ENCODE data around the gene RBM45. TPM values are rescaled to one million over a fixed set of nuclear protein-coding genes. Genes with fewer than 3 reads are reported as not detected.

Gene RBM45
- total RNA-seq, 1 experiment from 2014 or later, result 19.8 TPM

DNA sequence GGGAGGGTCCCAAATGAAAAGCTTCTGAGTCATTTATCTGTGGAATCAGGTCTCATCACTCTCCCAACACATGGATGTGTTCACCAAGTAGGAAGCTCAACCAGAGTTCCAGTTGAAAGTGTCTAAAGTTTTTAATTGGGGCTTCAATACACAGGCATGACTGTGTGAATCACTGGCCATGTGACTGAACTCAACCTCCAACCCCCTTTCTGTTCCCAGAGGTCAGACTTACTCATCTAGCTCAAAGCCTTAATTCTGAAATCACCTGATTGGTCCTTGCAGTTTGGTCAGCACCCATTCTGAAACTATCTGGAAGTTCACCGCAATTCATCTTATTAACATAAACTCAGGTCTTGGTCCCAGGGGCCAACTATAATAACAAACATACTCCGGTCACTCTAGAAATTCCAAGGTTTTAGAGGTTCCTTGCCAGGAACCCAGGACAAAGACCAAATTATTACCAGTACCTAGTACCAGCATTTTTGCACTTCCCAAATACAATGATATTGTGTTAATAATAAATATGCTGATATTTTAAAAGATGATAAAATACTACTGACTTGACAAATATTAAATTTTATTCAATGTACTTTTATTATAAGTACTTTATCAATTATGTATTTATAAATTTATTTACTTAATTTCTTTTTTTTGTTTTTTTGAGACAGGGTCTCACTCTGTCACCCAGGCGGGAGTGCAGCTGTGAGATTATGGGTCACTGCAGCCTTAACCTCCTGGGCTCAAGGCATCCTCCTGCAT, 10.7 kb upstream of the RBM45 start:
- in situ Hi-C loops (cut with HindIII; ENCODE audit: low sequenced_read_pairs), result no loop called here
- no peak for DNase-seq (ENCODE audit: low spot score)

DNA sequence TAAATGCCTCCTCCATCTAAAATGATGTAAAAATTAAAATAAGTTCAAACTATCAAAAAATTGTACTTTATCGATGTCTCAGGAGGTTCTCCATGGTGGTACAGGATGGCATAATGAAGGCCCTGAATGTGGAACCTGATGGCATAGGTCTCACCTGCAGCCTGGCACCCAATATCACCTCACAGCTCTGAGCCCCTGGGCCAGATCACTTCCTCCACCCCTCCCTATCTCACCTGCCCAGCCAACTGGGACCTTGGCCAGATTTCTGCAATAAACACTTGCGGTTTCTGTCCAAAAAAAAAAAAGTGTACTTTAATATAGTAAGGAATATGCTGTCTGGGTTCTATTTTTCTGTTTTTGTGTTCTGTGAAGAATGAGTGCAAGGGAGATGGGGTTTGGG, 6.7 kb upstream of the RBM45 start:
- DNase-seq (ENCODE audit: low spot score), result no peak
- in situ Hi-C loops (cut with HindIII; ENCODE audit: low sequenced_read_pairs), result no loop called here

DNA sequence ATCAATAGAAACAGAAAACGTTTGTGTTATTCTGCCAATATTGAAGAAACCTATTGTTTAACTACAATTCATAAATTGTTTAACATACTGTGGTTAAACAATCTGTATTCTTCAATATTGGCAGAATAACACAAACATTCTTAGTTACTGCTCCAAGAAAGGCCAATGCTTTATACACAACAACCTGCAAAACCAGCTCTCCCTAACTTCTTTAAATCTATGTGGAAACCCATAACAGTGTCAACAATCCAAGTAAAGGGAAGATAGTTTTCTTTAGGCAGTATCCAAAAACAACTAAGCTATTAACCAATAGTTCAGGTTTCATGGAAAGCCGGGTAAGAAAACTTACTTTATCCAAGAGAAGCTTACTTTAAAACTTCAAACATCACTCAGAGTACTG, 6.2 kb upstream of the RBM45 start:
- no peak for DNase-seq (ENCODE audit: low spot score)
- in situ Hi-C loops (cut with HindIII; ENCODE audit: low sequenced_read_pairs), result no loop called here

DNA sequence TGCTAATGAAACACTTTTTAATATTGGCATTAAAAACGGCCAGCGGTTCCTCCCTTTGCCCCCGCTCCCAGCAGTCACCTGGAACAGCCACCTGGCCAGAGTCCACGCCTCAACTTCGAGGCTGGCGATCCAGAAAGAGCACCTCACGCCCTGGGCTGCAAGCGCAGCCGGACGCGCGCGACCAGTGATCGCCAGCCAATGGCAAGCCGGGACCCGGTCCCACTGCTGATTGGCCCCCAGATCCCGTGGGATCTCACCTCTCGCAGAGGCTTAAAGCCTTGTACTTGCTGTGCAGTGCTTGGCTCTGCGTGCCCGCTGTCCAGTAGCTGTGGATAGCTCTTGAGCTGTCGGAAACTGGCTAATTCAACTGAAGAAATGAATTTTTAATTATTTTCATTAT, 4.1 kb upstream of the RBM45 start:
- in situ Hi-C loops (cut with HindIII; ENCODE audit: low sequenced_read_pairs), result no loop called here
- DNase-seq (ENCODE audit: low spot score), result no peak

DNA sequence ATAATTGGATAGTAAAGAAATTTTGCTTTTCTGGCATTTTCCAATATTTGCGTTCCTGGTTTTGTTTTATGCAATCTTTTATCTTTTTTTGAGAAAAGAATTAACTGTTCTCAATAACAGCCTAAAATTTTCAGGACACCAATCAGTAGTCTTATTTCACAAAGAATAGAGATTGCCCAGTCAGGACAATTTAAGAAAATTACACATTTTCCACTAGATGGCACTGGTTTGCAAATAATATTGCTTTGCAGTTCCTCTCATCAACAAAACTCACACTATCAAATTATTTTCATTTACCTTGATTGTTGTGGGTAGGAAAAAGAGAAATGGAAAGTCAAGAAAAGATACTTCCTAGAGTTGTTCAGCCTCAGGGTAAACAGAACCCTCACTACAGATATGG, 2.4 kb upstream of the RBM45 start:
- peak; percentile 70 for DNase-seq (ENCODE audit: low spot score)
- in situ Hi-C loops (cut with HindIII; ENCODE audit: low sequenced_read_pairs), result no loop called here

DNA sequence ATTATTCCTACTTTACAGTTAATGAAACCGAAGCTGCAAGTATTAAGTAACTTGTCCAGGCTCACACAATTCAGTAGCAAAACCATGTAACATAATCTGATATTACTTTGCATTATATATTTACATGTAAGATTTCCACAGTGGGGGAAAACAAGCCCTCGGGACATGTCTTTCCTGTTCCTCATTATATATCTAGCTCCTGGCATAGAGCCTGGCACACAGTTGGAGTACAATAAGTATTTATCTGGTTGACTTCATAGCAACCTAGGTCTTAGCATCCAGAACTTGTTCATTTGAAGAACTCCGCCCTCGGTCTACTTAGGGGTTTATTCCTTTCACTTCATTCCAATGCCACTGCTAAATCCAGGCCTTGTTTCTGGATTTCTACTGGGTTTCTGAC, 1.6 kb upstream of the RBM45 start:
- no peak for DNase-seq (ENCODE audit: low spot score)
- in situ Hi-C loops (cut with HindIII; ENCODE audit: low sequenced_read_pairs), result no loop called here

DNA sequence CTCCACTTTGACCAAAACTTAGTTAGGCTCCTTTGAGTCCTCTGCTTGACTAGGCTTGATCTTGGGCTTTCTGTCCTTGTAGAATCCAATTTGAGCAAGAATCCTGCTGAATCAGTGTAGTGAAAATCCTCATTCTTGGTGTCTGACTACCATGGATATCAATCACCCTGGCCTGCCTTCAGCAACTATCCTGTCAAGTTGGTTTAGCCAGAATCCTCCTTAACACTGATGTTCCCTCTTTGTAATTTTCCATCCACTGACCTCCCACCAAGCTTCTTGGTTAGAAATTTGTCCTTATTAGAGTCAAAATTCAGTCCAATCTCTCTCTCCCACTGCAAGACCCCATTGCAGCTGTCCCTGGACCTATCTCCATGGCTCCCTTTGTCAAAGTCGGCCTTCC, 494 bp upstream of the RBM45 start:
- no peak for DNase-seq (ENCODE audit: low spot score)
- in situ Hi-C loops (cut with HindIII; ENCODE audit: low sequenced_read_pairs), result no loop called here

DNA sequence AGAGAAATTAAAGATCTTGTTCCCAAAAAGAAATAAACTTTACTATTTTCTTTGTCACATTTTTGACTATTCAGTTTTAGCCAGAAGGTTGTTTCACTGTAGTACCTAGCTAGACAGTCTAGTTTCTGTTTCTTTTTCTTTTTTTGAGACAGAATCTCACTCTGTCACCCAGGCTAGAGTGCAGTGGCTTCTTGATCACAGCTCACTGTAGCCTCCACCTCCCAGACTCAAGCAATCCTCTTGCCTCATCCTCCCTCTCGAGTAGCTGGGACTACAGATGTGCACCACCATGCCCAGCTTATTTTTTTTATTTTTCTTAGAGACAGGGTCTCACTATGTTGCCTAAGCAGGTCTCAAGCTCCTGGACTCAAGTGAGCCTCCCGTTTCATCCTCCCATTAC, 2.2 kb downstream of the RBM45 start:
- in situ Hi-C loops (cut with HindIII; ENCODE audit: low sequenced_read_pairs), result no loop called here
- no peak for DNase-seq (ENCODE audit: low spot score)

DNA sequence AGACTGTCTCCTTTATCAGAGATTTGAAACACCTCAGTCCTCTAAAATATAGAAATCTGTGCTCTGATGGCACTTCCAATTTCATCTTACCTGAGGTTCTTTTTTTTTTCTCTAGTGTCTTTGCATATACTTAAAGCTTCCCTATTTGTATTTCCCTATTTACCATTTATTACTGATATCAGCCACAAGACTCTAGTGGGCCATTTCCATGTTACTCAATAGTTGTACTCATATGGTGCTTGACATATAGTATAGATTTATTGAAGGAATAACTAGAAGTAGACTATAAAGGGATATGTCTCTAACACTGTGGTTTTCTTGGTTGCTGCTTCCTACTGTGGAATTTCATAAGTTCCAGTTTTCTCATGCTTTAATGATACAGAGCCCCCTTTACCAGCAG, 3.0 kb downstream of the RBM45 start:
- in situ Hi-C loops (cut with HindIII; ENCODE audit: low sequenced_read_pairs), result no loop called here

DNA sequence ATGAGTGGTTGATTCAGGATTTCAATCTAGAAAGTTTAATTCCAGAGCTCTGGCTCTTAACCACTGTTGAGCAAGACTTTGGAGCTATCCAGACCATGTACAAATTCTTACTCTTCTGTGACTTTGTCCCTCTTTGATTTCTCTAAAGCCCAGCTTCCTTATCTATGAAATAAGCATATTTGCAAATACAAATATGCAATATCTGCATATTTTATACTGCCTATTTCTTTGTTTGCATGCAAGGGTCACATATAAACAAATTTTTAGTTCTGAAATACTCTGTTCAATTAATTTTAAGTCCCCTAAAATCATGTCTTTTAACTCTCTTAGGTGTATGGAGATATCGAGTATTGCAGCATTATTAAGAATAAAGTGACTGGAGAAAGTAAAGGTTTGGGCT, 5.5 kb downstream of the RBM45 start:
- in situ Hi-C loops (cut with HindIII; ENCODE audit: low sequenced_read_pairs), result no loop called here
- no peak for DNase-seq (ENCODE audit: low spot score)

More for the DNA sequence above, 3.0 kb downstream of the RBM45 start:
- no peak for DNase-seq (ENCODE audit: low spot score)

DNA sequence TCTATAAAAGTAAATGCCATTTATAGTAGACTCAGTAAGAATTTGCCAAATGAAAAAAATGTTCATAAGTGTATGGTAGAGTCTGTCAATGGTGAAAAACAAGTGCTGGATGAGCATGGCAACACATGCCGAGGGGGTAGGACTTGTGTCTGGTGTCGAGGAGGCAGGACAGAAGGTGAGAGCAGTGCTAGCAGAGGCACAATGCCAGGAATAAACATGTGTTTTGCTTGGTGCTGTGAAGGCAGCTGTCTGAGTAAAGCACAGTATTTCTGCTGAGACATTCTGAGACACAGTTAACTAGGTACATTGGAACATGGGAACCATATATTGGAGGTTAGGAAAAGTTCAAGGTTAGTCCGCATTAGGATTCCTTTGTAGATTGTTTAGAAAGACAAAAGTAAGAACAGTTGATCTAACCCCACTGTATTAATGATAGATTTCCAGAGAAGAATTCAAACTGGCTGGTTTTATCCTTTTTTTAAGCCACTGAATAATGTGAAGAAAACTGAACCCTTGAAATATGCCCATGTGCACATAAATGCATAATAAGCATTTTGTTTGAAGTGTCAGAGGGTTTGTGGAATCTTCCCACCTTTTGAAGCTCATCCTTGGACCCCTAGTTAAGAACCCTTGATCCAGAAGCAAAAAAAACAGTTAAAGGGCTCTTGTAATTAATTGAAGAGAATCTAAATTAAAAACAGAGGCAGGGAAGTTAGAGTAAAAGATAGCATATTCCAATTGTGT, 7.1 kb downstream of the RBM45 start:
- DNase-seq (ENCODE audit: low spot score), result peak; percentile 44
- in situ Hi-C loops (cut with HindIII; ENCODE audit: low sequenced_read_pairs), result no loop called here

DNA sequence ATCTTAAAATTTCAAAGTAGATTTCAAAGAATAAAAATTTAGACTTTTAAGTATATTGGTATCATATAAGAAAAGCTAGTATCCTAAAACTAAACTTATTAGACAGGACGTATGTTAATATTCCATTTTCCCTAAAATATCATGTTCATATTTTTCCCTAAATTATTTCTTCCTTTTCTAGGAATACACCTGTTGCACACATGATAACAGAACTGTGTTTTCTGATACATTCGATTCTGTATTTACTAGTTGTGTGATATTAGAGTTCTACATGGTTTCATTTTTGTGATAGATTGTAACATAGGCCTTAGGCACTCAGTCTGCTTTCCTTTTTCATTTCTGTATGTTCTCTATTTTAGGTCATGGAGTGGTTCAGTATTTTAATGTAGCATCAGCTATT, 10.9 kb downstream of the RBM45 start:
- no peak for DNase-seq (ENCODE audit: low spot score)
- in situ Hi-C loops (cut with HindIII; ENCODE audit: low sequenced_read_pairs), result no loop called here

DNA sequence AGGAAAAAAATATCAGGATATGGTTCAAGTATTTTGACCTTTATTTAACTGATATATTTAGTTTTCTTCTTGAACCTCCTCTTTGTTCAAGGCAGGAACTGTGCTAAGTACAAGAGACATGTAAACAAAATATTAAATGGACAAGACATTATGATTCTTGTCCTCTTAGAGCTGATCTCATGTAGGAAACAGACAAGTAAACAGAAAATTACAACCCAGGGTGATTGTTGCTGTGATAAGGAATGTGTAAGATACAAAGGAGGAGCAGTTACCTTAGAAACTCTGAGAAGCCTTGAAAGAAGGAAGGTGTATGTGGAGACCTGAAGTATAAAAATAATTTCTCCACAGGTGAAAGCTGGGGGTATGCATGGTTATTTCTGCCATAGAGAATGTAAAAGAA, 12.9 kb downstream of the RBM45 start:
- no peak for DNase-seq (ENCODE audit: low spot score)
- in situ Hi-C loops (cut with HindIII; ENCODE audit: low sequenced_read_pairs), result no loop called here

DNA sequence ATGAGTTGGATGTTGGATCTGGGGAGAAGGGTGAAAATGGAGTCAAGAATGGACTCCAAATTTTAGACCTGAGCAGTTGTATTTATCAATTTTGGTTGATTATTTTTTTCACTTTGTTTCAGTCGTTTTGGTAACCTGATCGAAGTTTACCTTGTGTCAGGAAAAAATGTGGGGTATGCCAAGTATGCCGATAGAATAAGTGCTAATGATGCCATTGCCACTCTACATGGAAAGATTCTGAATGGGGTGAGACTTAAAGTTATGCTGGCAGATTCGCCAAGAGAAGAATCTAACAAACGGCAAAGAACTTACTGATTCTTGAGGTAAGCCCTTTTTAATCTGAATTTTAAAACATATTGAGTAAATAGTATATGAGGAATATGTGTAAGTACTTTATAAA, 13.6 kb downstream of the RBM45 start:
- in situ Hi-C loops (cut with HindIII; ENCODE audit: low sequenced_read_pairs), result no loop called here

DNA sequence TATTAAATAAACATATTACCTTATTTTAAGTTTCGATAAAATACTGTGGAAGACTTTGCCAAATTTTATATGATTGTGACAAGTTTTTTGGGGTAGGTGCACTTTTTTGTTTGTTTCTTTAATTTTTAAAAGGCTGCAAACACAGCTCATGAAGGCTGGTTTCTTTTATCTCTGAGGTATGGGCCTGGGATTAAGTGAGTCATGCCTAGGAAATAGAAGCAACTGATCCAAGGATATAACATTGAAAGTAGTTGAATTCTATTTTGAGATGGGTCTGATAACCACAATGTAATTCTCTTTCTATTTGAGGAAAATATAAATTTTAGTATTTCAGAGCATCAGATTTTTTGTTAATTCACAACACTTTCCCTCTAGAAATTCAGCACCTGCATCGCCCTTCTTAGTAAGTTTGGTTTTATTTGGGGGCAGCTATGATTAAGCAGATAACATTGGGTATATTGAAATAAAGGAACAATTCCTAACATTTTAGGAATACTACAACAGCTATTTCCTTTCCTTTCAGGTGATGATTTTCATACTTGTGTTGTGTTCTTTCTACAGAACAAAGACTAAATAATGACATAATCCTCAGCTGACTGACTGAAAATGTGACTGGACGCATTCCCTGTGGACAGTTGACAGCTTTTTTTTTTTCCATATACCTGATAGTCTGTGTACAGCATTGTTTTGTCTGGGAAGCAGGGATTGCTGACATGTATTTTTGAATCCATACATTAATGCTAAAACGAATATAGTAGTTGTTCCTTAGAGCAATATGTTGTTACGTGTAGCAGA, 16.8 kb downstream of the RBM45 start:
- in situ Hi-C loops (cut with HindIII; ENCODE audit: low sequenced_read_pairs), result no loop called here

More for the DNA sequence above, 13.6 kb downstream of the RBM45 start:
- DNase-seq (ENCODE audit: low spot score), result no peak

DNA sequence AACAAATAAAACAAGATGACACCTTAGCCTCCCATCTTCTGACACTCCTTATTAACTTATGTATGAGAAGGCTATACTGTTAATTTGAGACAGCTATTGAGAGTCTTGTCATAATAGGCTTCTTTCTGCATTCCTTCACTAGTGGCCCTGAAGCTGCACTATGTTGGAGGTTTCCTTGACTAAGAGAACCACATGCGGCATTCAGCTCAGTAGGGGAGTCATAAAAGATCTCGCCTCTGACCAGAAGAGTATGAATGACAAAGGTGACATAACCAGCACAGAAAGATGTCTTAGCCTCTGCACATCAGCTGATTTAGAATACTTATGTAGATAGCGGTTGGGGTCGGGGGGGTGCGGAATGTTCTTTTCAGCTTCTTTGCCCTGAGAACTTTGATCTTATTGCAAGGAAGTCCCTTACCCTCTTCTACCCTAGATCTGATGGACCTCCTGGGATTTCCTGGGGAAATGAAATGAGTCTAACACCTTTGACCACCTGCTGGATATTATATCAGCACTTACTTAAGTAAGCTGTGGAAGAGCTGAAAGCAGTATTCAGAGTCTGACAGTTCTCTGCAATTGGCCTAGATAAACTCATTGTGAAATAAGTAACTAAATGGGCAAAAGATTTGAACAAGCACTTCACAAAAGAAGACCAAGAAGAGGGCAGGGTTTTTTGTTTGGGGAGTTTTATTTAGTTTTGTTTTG, 24.2 kb downstream of the RBM45 start:
- in situ Hi-C loops (cut with HindIII; ENCODE audit: low sequenced_read_pairs), result no loop called here
- DNase-seq (ENCODE audit: low spot score), result no peak

More for the DNA sequence above, 16.8 kb downstream of the RBM45 start:
- no peak for DNase-seq (ENCODE audit: low spot score)

DNA sequence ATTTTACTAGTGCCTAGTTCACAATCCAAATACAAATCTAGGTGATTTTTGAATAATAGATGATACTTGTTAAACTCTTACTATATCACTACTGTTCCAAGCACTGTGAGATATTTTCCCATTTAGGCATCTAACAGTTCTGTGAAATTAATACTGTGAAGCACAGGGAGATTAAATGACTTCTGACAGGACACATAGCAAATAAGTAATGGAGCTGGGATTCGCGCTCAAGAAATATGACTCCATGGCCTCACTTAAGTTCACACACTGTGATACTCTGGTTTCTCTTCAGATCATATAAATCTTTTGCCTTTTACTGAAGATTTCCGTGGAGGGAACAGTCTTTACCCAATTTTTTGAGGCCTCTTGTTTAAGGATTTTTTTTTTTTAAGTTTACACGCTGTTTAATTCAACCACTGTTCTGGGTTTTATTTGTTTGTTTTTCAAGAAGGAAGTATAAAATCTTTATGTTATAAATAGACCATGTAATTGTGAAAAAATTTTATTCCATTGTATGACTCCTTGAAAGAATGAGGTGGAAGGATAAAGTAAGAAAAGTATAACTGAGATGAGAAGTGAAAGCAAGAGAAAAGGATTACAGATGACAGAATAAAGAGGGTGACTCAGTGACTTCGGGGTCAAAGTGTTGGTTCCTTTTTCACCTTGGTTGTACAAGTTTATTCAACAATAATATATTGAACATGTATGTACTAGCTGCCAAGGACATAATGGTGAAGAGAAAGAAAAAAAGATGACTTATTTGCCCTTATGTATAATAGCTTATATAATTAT, 30.2 kb downstream of the RBM45 start:
- no peak for DNase-seq (ENCODE audit: low spot score)
- in situ Hi-C loops (cut with HindIII; ENCODE audit: low sequenced_read_pairs), result no loop called here

DNA sequence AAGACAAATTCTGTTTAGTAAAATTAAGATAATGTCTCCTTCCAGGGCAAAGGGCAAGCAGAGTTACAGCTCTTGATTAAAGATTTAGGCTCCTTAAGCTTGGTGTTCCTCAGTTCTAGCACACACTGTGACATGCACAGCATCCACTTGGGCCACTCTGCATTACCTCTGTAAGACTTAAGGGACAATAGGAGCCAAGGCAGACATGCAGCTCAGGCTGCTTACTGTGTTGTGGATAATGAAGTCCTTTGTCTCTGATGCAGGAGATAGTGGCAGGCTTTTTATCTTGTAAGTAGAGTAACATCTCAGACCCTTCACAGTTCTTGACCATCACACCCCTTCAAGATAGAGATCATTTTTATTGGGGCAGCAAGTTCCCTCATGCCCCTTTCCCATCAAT, 31.2 kb downstream of the RBM45 start:
- in situ Hi-C loops (cut with HindIII; ENCODE audit: low sequenced_read_pairs), result no loop called here

DNA sequence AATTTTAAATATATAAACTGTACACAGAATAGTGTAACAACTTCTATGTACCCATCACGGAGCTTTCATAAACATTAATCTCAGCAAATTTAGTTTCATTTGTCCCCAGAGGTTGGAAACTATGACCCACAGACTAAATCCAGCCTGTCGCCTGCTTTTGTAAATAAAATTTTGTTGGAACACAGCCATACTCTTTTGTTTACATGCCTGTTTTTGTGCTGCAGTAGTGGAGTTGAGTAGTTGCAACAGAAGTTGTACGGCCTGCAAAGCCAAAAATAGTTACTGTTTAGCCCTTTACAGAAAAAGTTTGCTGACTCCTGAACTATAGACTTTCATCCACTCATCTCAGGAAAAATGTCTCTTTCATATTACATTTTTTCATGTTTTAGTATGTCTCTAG, 39.8 kb downstream of the RBM45 start:
- DNase-seq (ENCODE audit: low spot score), result no peak

More for the DNA sequence above, 31.2 kb downstream of the RBM45 start:
- DNase-seq (ENCODE audit: low spot score), result no peak

More for the DNA sequence above, 39.8 kb downstream of the RBM45 start:
- in situ Hi-C loops (cut with HindIII; ENCODE audit: low sequenced_read_pairs), result no loop called here
